ENCODE data around the gene PCDHGA1. TPM values are rescaled to one million over a fixed set of nuclear protein-coding genes. Genes with fewer than 3 reads are reported as not detected.

Gene PCDHGA1
- total RNA-seq, 1 experiment from 2014 or later: 2.2 TPM

GRCh38 chr5:141522301-141522700 lies 192.0 kb downstream of the PCDHGA1 start:
- peaks cover 40% of the 10 kb centered on the region for H3K36me3 ChIP-seq (ENCODE audit: insufficient read depth, low read length, poor library complexity, severe bottlenecking)
- no peak for DNase-seq (ENCODE audit: low spot score)
- no peaks in the 10 kb centered on the region for H3K9me3 ChIP-seq (ENCODE audit: low read depth, low read length, poor library complexity, severe bottlenecking)
- H3K27me3 ChIP-seq (replicated peaks; ENCODE audit: insufficient read depth, low read depth, low read length, poor library complexity): no peaks in the 10 kb centered on the region
- BruUV-seq (replicated peaks): no TSS peak
- TF ChIP-seq CTCF (conservative IDR thresholded peaks at IDR 0.05; ENCODE audit: low read depth, low read length) (no peak), EZH2 (IDR thresholded peaks at IDR 0.05; ENCODE audit: borderline replicate concordance, low read depth, low read length, poor library complexity, severe bottlenecking) (no peak)
- ChIA-PET CTCF (interaction anchor here (0.6 to 2.0 kb wide), 3 partner anchors 10 to 101 kb away, joined by 3 to 7 read pairs (median 4); partner anchors contain the start of gene PCDHGA11), POLR2A (ENCODE audit: low non-redundant PET) (no interaction called here)
- no peak overlapping the region for H3K4me3 ChIP-seq (ENCODE audit: low read depth, low read length, poor library complexity, severe bottlenecking)
- H3K27ac ChIP-seq (ENCODE audit: low read depth, low read length, poor library complexity, severe bottlenecking): peak overlapping the region; percentile 81
- intact Hi-C loops (cut with micrococcal nuclease; ENCODE audit: unreplicated experiment): loop anchor here (5.0 kb wide), 1 partner anchor 125 kb away; the partner anchor contains the start of gene PCDHGB5
- peaks cover 81% of the 10 kb centered on the region for H3K4me1 ChIP-seq (ENCODE audit: insufficient read depth, low read length, poor library complexity, severe bottlenecking)

- peak overlapping the region; percentile 2 for H3K4me3 ChIP-seq (ENCODE audit: low read depth, low read length, poor library complexity, severe bottlenecking)
- peaks cover 43% of the 10 kb centered on the region for H3K36me3 ChIP-seq (ENCODE audit: insufficient read depth, low read length, poor library complexity, severe bottlenecking)
- peak overlapping the region; percentile 79 for H3K27ac ChIP-seq (ENCODE audit: low read depth, low read length, poor library complexity, severe bottlenecking)
- H3K9me3 ChIP-seq (ENCODE audit: low read depth, low read length, poor library complexity, severe bottlenecking): no peaks in the 10 kb centered on the region
- H3K27me3 ChIP-seq (replicated peaks; ENCODE audit: insufficient read depth, low read depth, low read length, poor library complexity): no peaks in the 10 kb centered on the region
- intact Hi-C loops (cut with micrococcal nuclease; ENCODE audit: unreplicated experiment): loop anchor here (1.0 to 5.0 kb wide), 4 partner anchors 11 to 127 kb away; partner anchors contain the start of genes PCDHGB5 and PCDHGC3
- ChIA-PET CTCF (interaction anchor here (0.6 to 2.0 kb wide), 12 partner anchors 11 to 734 kb away, joined by 3 to 11 read pairs (median 4); partner anchors contain the start of genes PCDHB14, PCDHGA11 and PCDHGC3), POLR2A (ENCODE audit: low non-redundant PET) (interaction anchor here (1.0 kb wide), 1 partner anchor 10 kb away, joined by 3 read pairs; no protein-coding TSS in a partner anchor)
- peaks cover 81% of the 10 kb centered on the region for H3K4me1 ChIP-seq (ENCODE audit: insufficient read depth, low read length, poor library complexity, severe bottlenecking)
- DNase-seq (ENCODE audit: low spot score): no peak
- BruUV-seq (replicated peaks): TSS peak; percentile 31
- TF ChIP-seq EZH2 (IDR thresholded peaks at IDR 0.05; ENCODE audit: borderline replicate concordance, low read depth, low read length, poor library complexity, severe bottlenecking) (no peak), CTCF (conservative IDR thresholded peaks at IDR 0.05; ENCODE audit: low read depth, low read length) (no peak)
Observed at GRCh38 chr5:141523991-141524390, 193.7 kb downstream of the PCDHGA1 start.

GRCh38 chr5:141524604-141525597 lies 194.6 kb downstream of the PCDHGA1 start:
- POLR2A ChIA-PET (ENCODE audit: low non-redundant PET): interaction anchor here (1.0 kb wide), 1 partner anchor 11 kb away, joined by 3 read pairs; no protein-coding TSS in a partner anchor
- CTCF ChIA-PET: interaction anchor here (0.6 to 1.9 kb wide), 11 partner anchors 11 to 733 kb away, joined by 3 to 11 read pairs (median 4); partner anchors contain the start of genes PCDHB14, PCDHGA11 and PCDHGC3
- Histone ChIP-seq H3K36me3 (ENCODE audit: insufficient read depth, low read length, poor library complexity, severe bottlenecking) (peaks cover 43% of the 10 kb centered on the region), H3K4me1 (ENCODE audit: insufficient read depth, low read length, poor library complexity, severe bottlenecking) (peaks cover 72% of the 10 kb centered on the region), H3K4me3 (ENCODE audit: low read depth, low read length, poor library complexity, severe bottlenecking) (peak overlapping the region; percentile 27), H3K27me3 (replicated peaks; ENCODE audit: insufficient read depth, low read depth, low read length, poor library complexity) (no peaks in the 10 kb centered on the region), H3K27ac (ENCODE audit: low read depth, low read length, poor library complexity, severe bottlenecking) (peak overlapping the region; percentile 93), H3K9me3 (ENCODE audit: low read depth, low read length, poor library complexity, severe bottlenecking) (no peaks in the 10 kb centered on the region)
- DNase-seq (ENCODE audit: low spot score): peak; percentile 99
- BruUV-seq (replicated peaks): no TSS peak
- TF ChIP-seq CTCF (conservative IDR thresholded peaks at IDR 0.05; ENCODE audit: low read depth, low read length) (peak; percentile 100), EZH2 (IDR thresholded peaks at IDR 0.05; ENCODE audit: borderline replicate concordance, low read depth, low read length, poor library complexity, severe bottlenecking) (no peak)
- intact Hi-C loops (cut with micrococcal nuclease; ENCODE audit: unreplicated experiment): loop anchor here (1.0 to 5.0 kb wide), 4 partner anchors 12 to 128 kb away; partner anchors contain the start of genes PCDHGB5 and PCDHGC3

Data from A673 (cell line).